Skeletal muscle satellite cell (primary cell): Measurements from ENCODE around the gene HS3ST3A1. TPM values are rescaled to one million over a fixed set of nuclear protein-coding genes. Genes with fewer than 3 reads are reported as not detected.

ENCODE experiments used
- H3K27me3 ChIP-seq: 2 replicates; pipeline ENCODE4 v1.7.0; 2013; ENCODE audit warnings: low read length; ENCODE audit not compliant: control insufficient read depth, insufficient read depth
- H3K36me3 ChIP-seq: 2 replicates; pipeline ENCODE4 v1.7.0; 2013; ENCODE audit warnings: mild to moderate bottlenecking, control low read depth, low read length; ENCODE audit not compliant: insufficient read depth
- H3K4me1 ChIP-seq: 2 replicates; pipeline ENCODE4 v1.7.0; 2013; ENCODE audit warnings: low read length; ENCODE audit not compliant: control insufficient read depth, insufficient read depth
- H3K4me2 ChIP-seq: 2 replicates; pipeline ENCODE4 v1.7.0; 2013; ENCODE audit warnings: mild to moderate bottlenecking, low read length
- H3K4me3 ChIP-seq: 2 replicates; pipeline ENCODE4 v1.7.0; 2013; ENCODE audit warnings: low read length
- H3K9ac ChIP-seq: 2 replicates; pipeline ENCODE4 v1.7.0; 2013; ENCODE audit warnings: mild to moderate bottlenecking, low read depth, low read length, moderate library complexity
- H3K9me3 ChIP-seq: replicated peaks from 2 replicates; pipeline ENCODE4 v1.7.0; 2013; ENCODE audit warnings: mild to moderate bottlenecking, control low read depth, low read length
- total RNA-seq: library from RNA; depleted of rRNA; stranded (reverse); fragments of >200 nt; gene quantifications from 2 replicates; pipeline ENCODE4 v1.2.3, GENCODE V29; 2012; rRNA removed

The HS3ST3A1 gene
- 26.9 and 39.3 TPM in 2 replicates for total RNA-seq

GRCh38 chr17:13601776-13602551, at the start of gene HS3ST3A1:
Gene HS3ST3A1 (minus strand): TSS chr17:13601929. CDS start chr17:13601129, 800 bp downstream.
- H3K4me2 ChIP-seq: peak within 1 kb of the TSS; percentile 90
- H3K4me1 ChIP-seq: peaks cover 14% of the 10 kb centered on the region
- H3K9me3 ChIP-seq: no peaks in the 10 kb centered on the region
- H3K4me3 ChIP-seq: peak within 1 kb of the TSS; percentile 80
- H3K9ac ChIP-seq: peak within 1 kb of the TSS; percentile 88
- no peaks in the 10 kb centered on the region for H3K36me3 ChIP-seq
- H3K27me3 ChIP-seq: no peaks in the 10 kb centered on the region

GRCh38 chr17:13650096-13650675, 48.5 kb upstream of the HS3ST3A1 start:
- no peaks in the 10 kb centered on the region for H3K4me1 ChIP-seq
- no peak overlapping the region for H3K9ac ChIP-seq
- H3K27me3 ChIP-seq: peaks cover 4% of the 10 kb centered on the region

GRCh38 chr17:13647543-13648021, 45.9 kb upstream of the HS3ST3A1 start:
- H3K36me3 ChIP-seq: no peaks in the 10 kb centered on the region
- no peaks in the 10 kb centered on the region for H3K4me1 ChIP-seq
- H3K9me3 ChIP-seq: no peaks in the 10 kb centered on the region
- no peak overlapping the region for H3K4me2 ChIP-seq
- H3K4me3 ChIP-seq: no peak overlapping the region
- H3K27me3 ChIP-seq: peaks cover 4% of the 10 kb centered on the region
- H3K9ac ChIP-seq: no peak overlapping the region

More at GRCh38 chr17:13650096-13650675, 48.5 kb upstream of the HS3ST3A1 start:
- Histone ChIP-seq H3K4me2 (no peak overlapping the region), H3K36me3 (no peaks in the 10 kb centered on the region), H3K9me3 (no peaks in the 10 kb centered on the region), H3K4me3 (no peak overlapping the region)

GRCh38 chr17:13646969-13647542, 45.3 kb upstream of the HS3ST3A1 start:
- Histone ChIP-seq H3K4me3 (no peak overlapping the region), H3K36me3 (no peaks in the 10 kb centered on the region), H3K9ac (no peak overlapping the region), H3K9me3 (no peaks in the 10 kb centered on the region), H3K4me1 (no peaks in the 10 kb centered on the region), H3K27me3 (peaks cover 4% of the 10 kb centered on the region), H3K4me2 (no peak overlapping the region)

- H3K9ac ChIP-seq: no peak overlapping the region
- H3K4me3 ChIP-seq: no peak overlapping the region
- H3K4me1 ChIP-seq: no peaks in the 10 kb centered on the region
- H3K27me3 ChIP-seq: peaks cover 4% of the 10 kb centered on the region
- H3K9me3 ChIP-seq: no peaks in the 10 kb centered on the region
- H3K4me2 ChIP-seq: no peak overlapping the region
- no peaks in the 10 kb centered on the region for H3K36me3 ChIP-seq
Measured at GRCh38 chr17:13646411-13646810, 44.7 kb upstream of the HS3ST3A1 start.

GRCh38 chr17:13643180-13643579, 41.5 kb upstream of the HS3ST3A1 start:
- Histone ChIP-seq H3K36me3 (no peaks in the 10 kb centered on the region), H3K4me1 (no peaks in the 10 kb centered on the region), H3K9ac (no peak overlapping the region), H3K4me2 (no peak overlapping the region), H3K27me3 (peaks cover 4% of the 10 kb centered on the region), H3K4me3 (no peak overlapping the region), H3K9me3 (no peaks in the 10 kb centered on the region)

GRCh38 chr17:13642188-13642587, 40.5 kb upstream of the HS3ST3A1 start:
- H3K4me2 ChIP-seq: no peak overlapping the region
- no peaks in the 10 kb centered on the region for H3K36me3 ChIP-seq
- no peak overlapping the region for H3K9ac ChIP-seq
- H3K27me3 ChIP-seq: peaks cover 4% of the 10 kb centered on the region
- H3K9me3 ChIP-seq: no peaks in the 10 kb centered on the region
- H3K4me3 ChIP-seq: no peak overlapping the region
- no peaks in the 10 kb centered on the region for H3K4me1 ChIP-seq

- Histone ChIP-seq H3K36me3 (no peaks in the 10 kb centered on the region), H3K9me3 (no peaks in the 10 kb centered on the region), H3K4me2 (no peak overlapping the region), H3K4me3 (no peak overlapping the region), H3K27me3 (no peaks in the 10 kb centered on the region), H3K9ac (no peak overlapping the region), H3K4me1 (no peaks in the 10 kb centered on the region)
Measured at GRCh38 chr17:13640551-13640950, 38.8 kb upstream of the HS3ST3A1 start.

GRCh38 chr17:13638855-13639458, 37.2 kb upstream of the HS3ST3A1 start:
- no peaks in the 10 kb centered on the region for H3K9me3 ChIP-seq
- no peaks in the 10 kb centered on the region for H3K36me3 ChIP-seq
- no peak overlapping the region for H3K4me2 ChIP-seq
- H3K4me1 ChIP-seq: no peaks in the 10 kb centered on the region
- H3K27me3 ChIP-seq: no peaks in the 10 kb centered on the region
- H3K9ac ChIP-seq: no peak overlapping the region
- H3K4me3 ChIP-seq: no peak overlapping the region

- no peaks in the 10 kb centered on the region for H3K9me3 ChIP-seq
- no peak overlapping the region for H3K4me3 ChIP-seq
- no peak overlapping the region for H3K4me2 ChIP-seq
- no peak overlapping the region for H3K9ac ChIP-seq
- no peaks in the 10 kb centered on the region for H3K36me3 ChIP-seq
- no peaks in the 10 kb centered on the region for H3K4me1 ChIP-seq
- no peaks in the 10 kb centered on the region for H3K27me3 ChIP-seq
Measured at GRCh38 chr17:13636951-13637350, 35.2 kb upstream of the HS3ST3A1 start.

- H3K36me3 ChIP-seq: no peaks in the 10 kb centered on the region
- H3K4me3 ChIP-seq: no peak overlapping the region
- H3K4me1 ChIP-seq: peaks cover 4% of the 10 kb centered on the region
- H3K4me2 ChIP-seq: no peak overlapping the region
- no peak overlapping the region for H3K9ac ChIP-seq
- H3K27me3 ChIP-seq: no peaks in the 10 kb centered on the region
- H3K9me3 ChIP-seq: no peaks in the 10 kb centered on the region
Measured at GRCh38 chr17:13635951-13636350, 34.2 kb upstream of the HS3ST3A1 start.
